NCI-H460 (cell line): ENCODE data around the gene ASB16. TPM values are rescaled to one million over a fixed set of nuclear protein-coding genes. Genes with fewer than 3 reads are reported as not detected.

Experiments used
- DNase-seq: peaks from one replicate; pipeline ENCODE4 v3.0.0-alpha.2; 2016; ENCODE audit warnings: low read depth; ENCODE audit errors: extremely low read depth
- small RNA-seq, 2 experiments: library from RNA; depleted of rRNA; stranded (forward); fragments of <200 nt; gene quantifications; one replicate each; pipeline ENCODE3, GENCODE V24; 2014
- total RNA-seq: library from RNA; depleted of rRNA; stranded (reverse); fragments of >200 nt; shearing (Covaris generic); gene quantifications from 2 replicates; pipeline ENCODE4 v1.2.3, GENCODE V29; 2014; rRNA removed

Gene ASB16
- total RNA-seq, 1 experiment from 2014 or later, result not detected

DNA sequence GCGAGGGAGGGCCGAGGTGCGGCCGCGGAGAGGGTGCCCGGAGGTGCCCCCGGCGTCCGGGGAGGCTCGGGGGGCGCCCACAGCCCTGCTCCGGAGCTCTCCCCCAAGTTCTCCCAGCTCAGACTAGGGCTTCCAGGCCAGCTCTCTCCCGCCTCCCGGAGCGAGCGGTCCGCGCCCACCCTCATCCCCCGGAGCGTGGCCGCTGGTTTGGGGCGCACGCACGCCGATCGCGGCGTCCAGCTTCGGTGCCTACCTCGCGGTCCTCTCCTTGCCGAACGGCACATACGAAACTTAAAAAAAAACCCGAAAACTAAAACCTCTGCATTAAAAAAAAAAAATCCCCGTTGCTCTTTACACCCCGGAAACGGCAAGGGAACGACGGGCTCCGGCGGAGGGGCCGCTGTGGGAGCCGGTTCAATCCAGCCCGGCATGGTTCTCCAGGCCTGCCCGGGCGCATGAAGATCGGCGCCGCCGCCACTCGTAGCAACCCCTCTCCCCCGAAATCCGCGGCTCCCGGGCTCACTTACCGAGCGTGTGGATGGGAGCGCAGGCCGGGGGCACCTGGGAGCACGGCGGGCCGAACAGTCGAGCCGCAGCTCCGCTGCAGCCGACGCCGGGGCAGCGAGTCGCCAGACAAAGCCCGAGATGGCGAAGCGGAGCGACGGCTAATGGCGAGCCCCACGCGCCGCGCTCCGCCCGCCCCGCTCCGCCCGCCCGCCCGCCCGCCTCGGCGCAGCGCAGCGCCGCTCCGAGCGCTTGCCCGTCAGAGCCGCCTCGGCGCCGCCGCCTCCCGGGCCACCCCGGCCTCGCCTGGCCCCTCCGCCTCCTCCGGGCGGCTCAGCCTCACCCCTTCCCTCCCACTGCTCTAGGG, 49.9 kb downstream of the ASB16 start:
- no peak for DNase-seq

DNA sequence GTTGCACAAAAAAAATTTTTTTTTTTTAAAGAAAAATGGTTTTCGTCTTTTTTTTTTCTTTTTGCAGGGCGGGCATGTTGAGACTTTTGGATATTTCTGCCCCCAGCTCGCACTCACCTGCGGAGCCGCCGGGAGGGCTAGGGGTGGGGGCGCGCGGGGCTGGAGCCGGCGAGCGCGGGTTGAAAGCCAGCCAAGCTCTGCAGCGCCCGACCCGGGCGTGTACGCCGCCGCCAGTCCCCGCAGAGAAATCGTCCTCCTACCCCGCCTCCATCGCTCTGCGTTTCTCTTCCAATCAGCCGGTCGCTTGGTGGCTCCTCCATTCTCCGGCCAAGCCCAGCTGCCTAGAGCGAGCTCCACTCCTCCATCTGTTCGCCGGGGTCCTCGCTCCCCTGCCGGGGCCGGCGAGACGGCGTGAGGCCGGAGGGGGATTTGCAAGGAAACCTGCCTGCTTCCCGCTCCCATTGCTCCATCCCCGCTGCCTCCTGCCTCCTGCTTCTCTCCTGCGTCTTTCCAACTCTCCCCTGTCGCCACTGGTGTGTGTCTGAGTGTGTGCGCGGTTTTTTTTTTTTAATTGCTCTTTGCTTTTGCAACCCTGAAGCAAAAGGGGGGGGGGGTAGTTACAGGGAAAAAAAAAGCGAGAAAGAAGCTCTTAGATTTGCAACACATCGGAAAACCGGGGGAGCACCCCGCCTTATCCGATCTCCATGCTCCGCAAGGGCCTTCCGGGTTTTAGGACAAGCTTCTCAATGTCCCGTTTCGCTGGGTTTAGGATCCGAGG, 50.8 kb downstream of the ASB16 start:
- peak; percentile 61 for DNase-seq

DNA sequence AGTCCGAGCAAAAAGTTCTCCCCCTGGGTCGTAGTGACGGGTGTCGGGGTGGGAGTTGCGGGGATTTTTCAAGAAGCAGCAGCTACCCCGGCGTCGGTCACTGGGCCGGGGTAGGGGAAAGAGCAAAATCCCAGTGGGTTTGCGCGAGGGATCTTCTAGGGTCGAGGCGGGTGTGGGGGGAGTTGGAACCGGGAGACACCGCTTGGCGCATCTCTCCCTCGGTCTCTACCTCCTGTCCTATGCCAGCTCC, 51.3 kb downstream of the ASB16 start:
- no peak for DNase-seq

- DNase-seq, result peak; percentile 58
Measured at GRCh38 chr17:44222112-44222869, 51.8 kb downstream of the ASB16 start.

DNA sequence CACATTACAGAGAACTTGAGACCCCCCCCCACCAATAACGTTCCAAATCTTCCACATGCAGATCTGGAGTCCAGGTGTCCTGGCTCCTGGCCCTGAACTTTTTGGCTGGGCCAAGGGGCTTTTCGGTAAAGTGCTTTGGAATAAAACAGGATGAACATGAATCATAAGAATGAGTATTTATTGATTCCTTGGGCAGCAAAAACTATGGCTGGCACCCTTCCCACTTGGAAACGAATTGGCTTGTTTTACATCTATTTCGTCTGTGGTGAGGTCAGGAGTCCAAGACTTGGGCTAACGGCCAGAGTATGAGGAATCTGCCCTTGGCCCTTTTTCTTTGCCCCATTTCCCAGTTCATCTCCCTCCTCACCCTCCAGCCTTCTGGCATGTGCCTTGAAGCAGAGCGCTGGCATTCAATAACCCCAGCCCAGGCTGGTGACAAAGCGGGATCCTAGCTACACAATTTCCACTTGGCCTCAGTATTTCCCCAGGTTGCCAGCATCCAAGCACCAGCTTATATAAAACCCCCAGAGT, 53.1 kb downstream of the ASB16 start:
- DNase-seq, result no peak

Small RNA genes lying within 50 kb of the gene (small RNA-seq; reads per million reads assigned to genes)
- 0 reads per million in 2 experiments for gene MIR6782
- gene RNU6-131P, result 0 reads per million in 2 experiments

Other genes with a start within 250 kb of the ASB16 start
- not detected in 2 replicates for gene PPY, start 228.2 kb upstream of the ASB16 start, total RNA-seq
- gene PYY, start 216.8 kb upstream of the ASB16 start, total RNA-seq, result not detected in 2 replicates
- 0.25 and 0.58 TPM in 2 replicates for gene NAGS, start 166.1 kb upstream of the ASB16 start, total RNA-seq
- gene TMEM101, start 155.7 kb upstream of the ASB16 start, total RNA-seq, result 40.0 and 44.6 TPM in 2 replicates
- gene LSM12, start 104.0 kb upstream of the ASB16 start, total RNA-seq, result 74.5 and 76.3 TPM in 2 replicates
- gene G6PC3, start 100.0 kb upstream of the ASB16 start, total RNA-seq, result 59.3 and 62.0 TPM in 2 replicates
- gene HDAC5, start 47.1 kb upstream of the ASB16 start, total RNA-seq, result 6.3 and 8.9 TPM in 2 replicates
- 4.0 and 4.8 TPM in 2 replicates for gene HROB, start 28.8 kb upstream of the ASB16 start, total RNA-seq
- 28.6 and 32.6 TPM in 2 replicates for gene TMUB2, start 16.3 kb downstream of the ASB16 start, total RNA-seq
- gene ATXN7L3, start 29.2 kb downstream of the ASB16 start, total RNA-seq, result 42.0 and 44.1 TPM in 2 replicates
- gene UBTF, start 49.0 kb downstream of the ASB16 start, total RNA-seq, result 44.2 and 49.8 TPM in 2 replicates
- not detected in 2 replicates for gene SLC4A1, start 97.4 kb downstream of the ASB16 start, total RNA-seq
- gene RUNDC3A, start 137.9 kb downstream of the ASB16 start, total RNA-seq, result not detected in 2 replicates
- 116 and 127 TPM in 2 replicates for gene SLC25A39, start 154.1 kb downstream of the ASB16 start, total RNA-seq
- gene GRN, start 174.6 kb downstream of the ASB16 start, total RNA-seq, result 138 and 165 TPM in 2 replicates
- 2.8 and 3.0 TPM in 2 replicates for gene FAM171A2, start 193.1 kb downstream of the ASB16 start, total RNA-seq
- gene ITGA2B, start 218.9 kb downstream of the ASB16 start, total RNA-seq, result 7.6 and 10.2 TPM in 2 replicates